ENCODE results near the gene GSC2. TPM values are rescaled to one million over a fixed set of nuclear protein-coding genes. Genes with fewer than 3 reads are reported as not detected.
A peak's percentile ranks its signal among the peaks of the same experiment; 100 is the strongest.

Gene GSC2
- total RNA-seq, 3 donors from 2014 or later: not detected

DNA sequence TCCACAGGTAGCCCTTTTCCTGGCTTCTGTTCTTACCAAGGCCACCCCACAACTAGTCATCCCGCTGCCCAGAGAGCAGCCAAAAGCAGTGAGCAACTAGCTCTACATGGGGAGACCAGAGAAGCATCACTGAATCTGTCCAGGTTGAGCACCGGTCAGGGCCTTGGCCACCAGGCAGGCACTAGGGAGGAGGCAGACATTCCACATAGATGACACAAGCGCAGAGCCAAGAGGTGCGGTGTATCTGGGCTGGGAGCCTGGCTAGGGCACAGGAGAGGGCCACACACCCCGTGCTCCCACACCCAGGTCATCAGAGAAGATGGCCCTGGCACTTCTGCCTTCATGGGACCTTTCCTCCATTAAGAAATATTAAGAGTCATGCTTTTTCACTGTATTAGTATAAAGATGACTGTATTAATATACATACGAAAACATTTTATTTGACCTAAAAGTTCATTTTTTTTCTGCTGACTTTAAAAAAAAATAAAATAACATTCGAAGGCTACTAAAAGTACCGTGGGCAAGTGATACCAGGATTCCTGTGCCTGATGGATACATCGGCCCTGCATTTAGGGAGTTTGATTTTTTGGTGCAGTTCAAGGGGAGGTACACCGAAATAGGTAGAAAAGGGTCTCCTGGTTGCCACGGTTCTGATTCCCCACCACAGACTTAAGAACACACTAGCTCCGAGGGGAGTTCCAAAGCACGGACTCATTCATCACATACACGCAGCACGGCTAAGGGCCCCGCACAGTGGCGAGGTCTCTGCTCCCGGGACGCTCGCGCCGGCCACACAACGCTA, 29.1 kb downstream of the GSC2 start:
- Histone ChIP-seq H3K4me1 (peaks cover 0 to 15% of the 10 kb centered on the region in 2 donors), H3K27ac (peak overlapping the region; percentile 94 to 95), H3K27me3 (no peaks in the 10 kb centered on the region), H3K4me3 (peak overlapping the region; percentile 95 to 98 (median 98)), H3K9me3 (no peaks in the 10 kb centered on the region), H3K36me3 (no peaks in the 10 kb centered on the region)
- TF ChIP-seq POLR2AphosphoS5 (IDR thresholded peaks at IDR 0.05) (no peak), POLR2A (IDR thresholded peaks at IDR 0.05) (no peak)
- TF ChIP-seq, protein P1, sequence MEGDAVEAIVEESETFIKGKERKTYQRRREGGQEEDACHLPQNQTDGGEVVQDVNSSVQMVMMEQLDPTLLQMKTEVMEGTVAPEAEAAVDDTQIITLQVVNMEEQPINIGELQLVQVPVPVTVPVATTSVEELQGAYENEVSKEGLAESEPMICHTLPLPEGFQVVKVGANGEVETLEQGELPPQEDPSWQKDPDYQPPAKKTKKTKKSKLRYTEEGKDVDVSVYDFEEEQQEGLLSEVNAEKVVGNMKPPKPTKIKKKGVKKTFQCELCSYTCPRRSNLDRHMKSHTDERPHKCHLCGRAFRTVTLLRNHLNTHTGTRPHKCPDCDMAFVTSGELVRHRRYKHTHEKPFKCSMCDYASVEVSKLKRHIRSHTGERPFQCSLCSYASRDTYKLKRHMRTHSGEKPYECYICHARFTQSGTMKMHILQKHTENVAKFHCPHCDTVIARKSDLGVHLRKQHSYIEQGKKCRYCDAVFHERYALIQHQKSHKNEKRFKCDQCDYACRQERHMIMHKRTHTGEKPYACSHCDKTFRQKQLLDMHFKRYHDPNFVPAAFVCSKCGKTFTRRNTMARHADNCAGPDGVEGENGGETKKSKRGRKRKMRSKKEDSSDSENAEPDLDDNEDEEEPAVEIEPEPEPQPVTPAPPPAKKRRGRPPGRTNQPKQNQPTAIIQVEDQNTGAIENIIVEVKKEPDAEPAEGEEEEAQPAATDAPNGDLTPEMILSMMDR (IDR thresholded peaks at IDR 0.05): no peak
- intact Hi-C loops (cut with DNase I; ENCODE audit: low total_unique reads): no loop called here
- DNase-seq (ENCODE audit: low spot score in 2 of 2): peak; percentile 70 to 83

DNA sequence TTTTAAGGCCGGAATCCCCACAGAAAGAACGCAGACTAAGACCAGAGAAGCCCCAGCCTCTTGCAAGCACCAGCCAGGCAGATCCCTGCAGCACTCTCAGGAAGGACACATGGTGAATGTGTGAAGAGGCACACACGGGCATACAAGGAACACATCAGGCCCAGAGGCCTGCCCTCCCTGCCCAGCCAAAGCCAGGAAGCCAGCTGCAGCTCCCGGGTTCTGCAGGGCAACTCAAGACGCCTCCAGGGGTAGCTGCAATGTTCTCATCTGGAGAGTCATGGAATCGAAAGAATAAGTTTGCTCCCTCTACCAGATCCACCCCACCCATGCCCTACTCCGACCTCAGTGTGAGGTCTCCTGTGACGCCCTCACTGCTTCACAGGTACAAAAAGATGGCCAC, 30.1 kb downstream of the GSC2 start:
- TF ChIP-seq, protein P1 (IDR thresholded peaks at IDR 0.05): no peak
- no peak for TF ChIP-seq POLR2AphosphoS5 (IDR thresholded peaks at IDR 0.05)
- TF ChIP-seq POLR2A (IDR thresholded peaks at IDR 0.05): no peak
- Histone ChIP-seq H3K4me1 (peaks cover 0 to 16% of the 10 kb centered on the region in 2 donors), H3K27ac (peak overlapping the region; percentile 28 to 95), H3K9me3 (no peaks in the 10 kb centered on the region), H3K36me3 (no peaks in the 10 kb centered on the region), H3K4me3 (peak overlapping the region in 1 of 3 donors; percentile 95), H3K27me3 (no peaks in the 10 kb centered on the region)
- intact Hi-C loops (cut with DNase I; ENCODE audit: low total_unique reads): no loop called here
- no peak for DNase-seq (ENCODE audit: low spot score in 2 of 2)

DNA sequence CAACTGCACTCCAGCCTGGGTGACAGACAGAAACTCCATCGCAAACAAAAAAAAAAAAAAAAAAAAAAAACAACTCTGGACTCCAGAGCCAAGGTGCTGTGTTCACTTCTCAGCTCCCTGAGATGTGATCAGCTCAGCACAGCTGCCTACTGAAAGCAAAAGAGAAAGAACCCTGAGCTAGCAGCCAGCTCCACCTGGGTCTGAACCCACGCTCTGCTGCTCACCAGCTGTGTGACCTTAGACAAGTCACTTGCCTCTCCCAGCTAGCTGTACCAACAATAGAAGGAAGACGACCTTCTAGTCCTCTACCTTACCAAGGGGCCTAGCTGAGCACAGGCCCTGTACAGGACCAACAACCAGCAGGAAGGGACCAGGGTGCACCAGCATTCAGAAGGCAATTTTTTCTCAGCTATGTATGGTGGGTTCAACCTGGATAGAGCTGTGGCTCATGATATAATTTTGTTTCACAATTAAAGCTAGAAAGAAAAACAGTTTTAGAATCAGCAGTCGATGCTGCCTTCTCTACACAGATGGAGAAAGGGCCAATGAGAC, 31.7 kb downstream of the GSC2 start:
- TF ChIP-seq, protein P1 (IDR thresholded peaks at IDR 0.05): no peak
- TF ChIP-seq POLR2AphosphoS5 (IDR thresholded peaks at IDR 0.05) (no peak), POLR2A (IDR thresholded peaks at IDR 0.05) (no peak)
- intact Hi-C loops (cut with DNase I; ENCODE audit: low total_unique reads): no loop called here
- DNase-seq (ENCODE audit: low spot score in 2 of 2): no peak
- H3K9me3 ChIP-seq: no peaks in the 10 kb centered on the region
- no peaks in the 10 kb centered on the region for H3K36me3 ChIP-seq
- peak overlapping the region in 1 of 2 donors; percentile 9 for H3K27ac ChIP-seq
- H3K4me3 ChIP-seq: no peak overlapping the region
- peaks cover 0 to 18% of the 10 kb centered on the region in 2 donors for H3K4me1 ChIP-seq
- no peaks in the 10 kb centered on the region for H3K27me3 ChIP-seq

DNA sequence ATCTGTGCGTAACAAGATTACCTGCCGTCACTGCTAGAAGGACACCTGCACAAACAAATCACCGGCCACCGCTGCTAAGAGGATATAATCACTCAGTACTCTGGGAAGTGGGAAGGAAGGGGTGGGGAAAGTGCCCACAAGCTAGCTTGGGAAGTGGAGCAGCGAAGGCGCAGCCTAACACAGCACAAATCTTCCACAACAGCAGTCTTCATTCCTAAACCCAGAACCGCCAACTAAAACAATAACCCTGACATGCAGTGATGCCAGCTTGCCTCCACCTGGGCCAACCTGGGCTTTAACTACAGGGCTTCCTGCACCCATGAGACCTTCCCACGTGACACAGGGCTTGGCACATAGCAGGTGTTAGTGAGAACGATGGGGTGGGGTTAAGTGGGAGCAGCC, 33.0 kb downstream of the GSC2 start:
- H3K36me3 ChIP-seq: no peaks in the 10 kb centered on the region
- intact Hi-C loops (cut with DNase I; ENCODE audit: low total_unique reads): no loop called here
- no peak overlapping the region for H3K27ac ChIP-seq
- H3K4me1 ChIP-seq: peaks cover 0 to 18% of the 10 kb centered on the region in 2 donors
- no peaks in the 10 kb centered on the region for H3K27me3 ChIP-seq
- no peak for DNase-seq (ENCODE audit: low spot score in 2 of 2)
- no peaks in the 10 kb centered on the region for H3K9me3 ChIP-seq
- peak overlapping the region in 1 of 3 donors; percentile 33 for H3K4me3 ChIP-seq
- TF ChIP-seq POLR2AphosphoS5 (IDR thresholded peaks at IDR 0.05) (no peak), POLR2A (IDR thresholded peaks at IDR 0.05) (no peak)
- TF ChIP-seq, protein P1 (IDR thresholded peaks at IDR 0.05): no peak

DNA sequence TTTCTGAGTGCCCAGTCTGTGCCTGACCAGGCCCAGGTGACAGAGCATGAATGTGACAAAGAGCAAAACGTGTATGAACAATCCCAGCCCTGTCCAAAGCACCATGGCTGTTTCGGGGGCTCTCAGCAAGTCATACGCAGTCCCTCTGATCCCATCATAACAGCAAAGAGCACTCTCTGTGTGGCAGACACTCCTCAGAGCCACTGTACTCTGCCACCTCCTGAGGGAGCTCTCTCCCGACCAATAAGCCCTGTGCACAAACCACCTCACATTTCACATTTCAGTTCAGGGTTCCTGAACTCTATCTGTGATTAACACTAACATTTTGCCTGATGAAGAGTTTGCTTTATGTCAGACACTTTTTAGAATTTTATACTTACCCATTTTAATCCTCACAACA, 34.5 kb downstream of the GSC2 start:
- H3K9me3 ChIP-seq: no peaks in the 10 kb centered on the region
- peaks cover 0 to 15% of the 10 kb centered on the region in 2 donors for H3K4me1 ChIP-seq
- H3K27ac ChIP-seq: no peak overlapping the region
- no peak for DNase-seq (ENCODE audit: low spot score in 2 of 2)
- H3K27me3 ChIP-seq: no peaks in the 10 kb centered on the region
- intact Hi-C loops (cut with DNase I; ENCODE audit: low total_unique reads): no loop called here
- TF ChIP-seq, protein P1 (IDR thresholded peaks at IDR 0.05): no peak
- no peak for TF ChIP-seq POLR2A (IDR thresholded peaks at IDR 0.05)
- H3K36me3 ChIP-seq: no peaks in the 10 kb centered on the region
- no peak overlapping the region for H3K4me3 ChIP-seq
